ENCODE results near the gene CEBPB.

DNA sequence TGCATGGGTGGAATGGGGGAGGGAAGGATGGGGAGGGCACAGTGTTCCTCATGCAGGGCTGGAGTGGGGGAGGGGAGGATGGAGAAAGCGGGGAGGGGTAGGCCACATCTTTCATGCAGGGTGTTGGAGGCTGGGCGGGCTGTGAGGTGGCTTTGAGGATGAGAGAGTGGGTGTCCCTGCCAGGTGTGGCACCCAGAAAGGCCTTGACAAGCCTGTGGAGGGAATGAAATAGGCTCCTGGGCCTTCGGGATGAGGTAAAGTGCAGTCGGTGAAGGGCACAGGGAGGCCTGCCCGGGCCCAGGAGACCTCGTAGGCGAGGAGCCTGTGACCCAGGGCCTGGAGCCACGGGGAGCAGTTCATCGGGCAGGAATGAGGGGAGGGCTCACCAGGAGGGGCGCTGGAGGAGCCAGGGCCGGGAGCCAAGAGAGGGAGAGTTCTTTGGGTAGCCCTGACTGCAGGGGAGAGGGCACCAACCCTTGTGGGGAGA is 7.6 kb downstream of the CEBPB start:
- TF ChIP-seq, protein P1, sequence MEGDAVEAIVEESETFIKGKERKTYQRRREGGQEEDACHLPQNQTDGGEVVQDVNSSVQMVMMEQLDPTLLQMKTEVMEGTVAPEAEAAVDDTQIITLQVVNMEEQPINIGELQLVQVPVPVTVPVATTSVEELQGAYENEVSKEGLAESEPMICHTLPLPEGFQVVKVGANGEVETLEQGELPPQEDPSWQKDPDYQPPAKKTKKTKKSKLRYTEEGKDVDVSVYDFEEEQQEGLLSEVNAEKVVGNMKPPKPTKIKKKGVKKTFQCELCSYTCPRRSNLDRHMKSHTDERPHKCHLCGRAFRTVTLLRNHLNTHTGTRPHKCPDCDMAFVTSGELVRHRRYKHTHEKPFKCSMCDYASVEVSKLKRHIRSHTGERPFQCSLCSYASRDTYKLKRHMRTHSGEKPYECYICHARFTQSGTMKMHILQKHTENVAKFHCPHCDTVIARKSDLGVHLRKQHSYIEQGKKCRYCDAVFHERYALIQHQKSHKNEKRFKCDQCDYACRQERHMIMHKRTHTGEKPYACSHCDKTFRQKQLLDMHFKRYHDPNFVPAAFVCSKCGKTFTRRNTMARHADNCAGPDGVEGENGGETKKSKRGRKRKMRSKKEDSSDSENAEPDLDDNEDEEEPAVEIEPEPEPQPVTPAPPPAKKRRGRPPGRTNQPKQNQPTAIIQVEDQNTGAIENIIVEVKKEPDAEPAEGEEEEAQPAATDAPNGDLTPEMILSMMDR (IDR thresholded peaks at IDR 0.05), result no peak
- no peak for TF ChIP-seq POLR2A (IDR thresholded peaks at IDR 0.05)
